ENCODE measurements around the gene RNF2.

DNA sequence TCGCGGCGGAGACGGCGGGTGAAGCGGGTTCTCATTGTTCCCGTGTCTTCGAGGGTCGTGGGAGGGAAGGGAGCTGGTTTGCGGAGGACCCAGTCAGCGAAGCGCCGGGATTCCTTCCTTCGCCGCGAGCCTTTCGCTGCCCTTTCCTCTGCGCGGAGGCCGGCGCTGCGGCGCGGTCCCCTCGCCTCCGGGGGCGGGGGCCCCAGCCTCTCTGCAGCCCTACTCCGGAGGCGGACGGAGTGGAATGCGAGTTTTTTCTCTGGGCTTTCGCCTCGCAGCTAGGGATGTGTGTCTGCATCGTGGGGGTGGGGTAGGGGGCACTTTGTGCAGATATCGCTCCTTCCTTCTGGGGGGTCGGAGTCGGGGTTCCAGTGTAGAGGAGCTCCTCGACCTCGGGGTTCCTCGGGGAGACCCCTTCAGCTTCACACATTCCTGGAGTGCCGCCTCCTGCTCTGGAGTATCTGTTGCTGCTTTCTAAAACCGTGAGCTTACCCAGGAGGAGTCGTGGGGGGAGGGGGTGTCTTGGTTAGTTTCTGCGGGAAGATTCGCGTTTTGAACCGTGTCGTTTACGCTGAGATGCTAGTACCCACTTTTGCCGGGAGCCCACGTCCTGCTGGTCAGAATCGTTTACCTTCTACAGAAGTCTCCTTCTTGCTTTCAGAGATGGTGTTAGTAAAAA lies 595 bp downstream of the RNF2 start:
- no peak for TF ChIP-seq EZH2 (IDR thresholded peaks at IDR 0.05; ENCODE audit: low read depth)
- TF ChIP-seq, protein P1, sequence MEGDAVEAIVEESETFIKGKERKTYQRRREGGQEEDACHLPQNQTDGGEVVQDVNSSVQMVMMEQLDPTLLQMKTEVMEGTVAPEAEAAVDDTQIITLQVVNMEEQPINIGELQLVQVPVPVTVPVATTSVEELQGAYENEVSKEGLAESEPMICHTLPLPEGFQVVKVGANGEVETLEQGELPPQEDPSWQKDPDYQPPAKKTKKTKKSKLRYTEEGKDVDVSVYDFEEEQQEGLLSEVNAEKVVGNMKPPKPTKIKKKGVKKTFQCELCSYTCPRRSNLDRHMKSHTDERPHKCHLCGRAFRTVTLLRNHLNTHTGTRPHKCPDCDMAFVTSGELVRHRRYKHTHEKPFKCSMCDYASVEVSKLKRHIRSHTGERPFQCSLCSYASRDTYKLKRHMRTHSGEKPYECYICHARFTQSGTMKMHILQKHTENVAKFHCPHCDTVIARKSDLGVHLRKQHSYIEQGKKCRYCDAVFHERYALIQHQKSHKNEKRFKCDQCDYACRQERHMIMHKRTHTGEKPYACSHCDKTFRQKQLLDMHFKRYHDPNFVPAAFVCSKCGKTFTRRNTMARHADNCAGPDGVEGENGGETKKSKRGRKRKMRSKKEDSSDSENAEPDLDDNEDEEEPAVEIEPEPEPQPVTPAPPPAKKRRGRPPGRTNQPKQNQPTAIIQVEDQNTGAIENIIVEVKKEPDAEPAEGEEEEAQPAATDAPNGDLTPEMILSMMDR (conservative IDR thresholded peaks at IDR 0.05): no peak
